HG03139 (cell line): ENCODE data around the gene KRTAP1-3.
"Not testable (repeated sequence)": the region's sequence is repeated elsewhere in the genome, so short reads cannot be mapped to it uniquely, and the experiment has no call there.

Experiments
- ATAC-seq: cut with Tn5 transposase; IDR thresholded peaks from one replicate; pipeline ENCODE4 v1.9.1; 2021; ENCODE audit not compliant: unreplicated experiment

Gene KRTAP1-3

GRCh38 chr17:41054556-41054955 lies 19.9 kb upstream of the KRTAP1-3 start:
- ATAC-seq, result not testable (repeated sequence)

- ATAC-seq, result no peak
Observed at GRCh38 chr17:41054025-41054424, 19.4 kb upstream of the KRTAP1-3 start.

- ATAC-seq, result no peak
Observed at GRCh38 chr17:41052566-41052965, 17.9 kb upstream of the KRTAP1-3 start.

GRCh38 chr17:41049110-41049509 lies 14.4 kb upstream of the KRTAP1-3 start:
- no peak for ATAC-seq

GRCh38 chr17:41048441-41048840 lies 13.8 kb upstream of the KRTAP1-3 start:
- ATAC-seq, result no peak

- ATAC-seq, result not testable (repeated sequence)
Observed at GRCh38 chr17:41046735-41047465, 12.2 kb upstream of the KRTAP1-3 start, which contains the start of gene KRTAP2-1. Gene KRTAP2-1 (minus strand): TSS chr17:41047316. CDS start chr17:41047267, 49 bp downstream.

GRCh38 chr17:41042953-41043352 lies 8.3 kb upstream of the KRTAP1-3 start:
- ATAC-seq, result no peak

- ATAC-seq, result not testable (repeated sequence)
Observed at GRCh38 chr17:41040783-41041571, 6.3 kb upstream of the KRTAP1-3 start, which contains the start of gene KRTAP1-1. Gene KRTAP1-1 (minus strand): TSS chr17:41041450. CDS start chr17:41041397, 53 bp downstream.

- ATAC-seq, result no peak
Observed at GRCh38 chr17:41037853-41038350, 3.2 kb upstream of the KRTAP1-3 start.

- ATAC-seq, result no peak
Observed at GRCh38 chr17:41029633-41030245, 4.9 kb downstream of the KRTAP1-3 start, which contains the start of gene KRTAP1-4. Gene KRTAP1-4 (minus strand): TSS chr17:41030195. CDS start chr17:41030078, 117 bp downstream.

GRCh38 chr17:41026715-41027471 lies 7.8 kb downstream of the KRTAP1-3 start, which contains the start of gene KRTAP1-5:
Gene KRTAP1-5 (minus strand): TSS chr17:41027208. CDS start chr17:41027155, 53 bp downstream.
- no peak for ATAC-seq

- ATAC-seq, result no peak
Observed at GRCh38 chr17:41024697-41025096, 10.0 kb downstream of the KRTAP1-3 start.

GRCh38 chr17:41020336-41020735 lies 14.3 kb downstream of the KRTAP1-3 start:
- no peak for ATAC-seq

GRCh38 chr17:41019415-41019814 lies 15.3 kb downstream of the KRTAP1-3 start:
- ATAC-seq, result no peak

GRCh38 chr17:41018541-41018940 lies 16.1 kb downstream of the KRTAP1-3 start:
- no peak for ATAC-seq

GRCh38 chr17:41016578-41017215 lies 18.0 kb downstream of the KRTAP1-3 start:
- no peak for ATAC-seq

GRCh38 chr17:41015454-41015853 lies 19.2 kb downstream of the KRTAP1-3 start:
- ATAC-seq, result no peak

- ATAC-seq, result no peak
Observed at GRCh38 chr17:41013606-41014005, 21.1 kb downstream of the KRTAP1-3 start.

GRCh38 chr17:41013181-41013580 lies 21.5 kb downstream of the KRTAP1-3 start:
- no peak for ATAC-seq
